ENCODE results near the gene TXNDC17.
"Not testable (repeated sequence)": the region's sequence is repeated elsewhere in the genome, so short reads cannot be mapped to it uniquely, and the experiment has no call there.

Gene TXNDC17

DNA sequence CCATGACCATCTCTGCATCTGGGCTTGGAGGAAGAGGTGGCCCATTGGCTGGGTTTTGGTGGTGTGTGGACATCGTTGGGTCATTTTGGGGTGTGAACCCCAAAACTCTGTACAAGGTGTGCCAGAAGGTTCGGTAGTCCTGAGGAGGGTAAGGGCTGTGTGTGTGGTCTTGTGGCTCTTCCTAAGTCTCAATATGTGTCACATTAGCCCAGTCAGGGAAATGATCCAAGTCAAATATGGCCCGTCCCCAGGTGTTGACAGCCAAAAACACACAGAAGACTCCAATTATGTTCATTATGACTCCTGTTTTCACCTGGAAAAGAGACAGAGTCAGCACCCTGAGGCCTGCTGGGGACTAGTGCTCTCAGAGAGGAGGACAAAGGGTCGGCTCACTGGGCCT, 45.2 kb downstream of the TXNDC17 start:
- DNase-seq: peak; percentile 8

GRCh38 chr17:6688944-6689343, 48.1 kb downstream of the TXNDC17 start:
- no peak for DNase-seq

DNA sequence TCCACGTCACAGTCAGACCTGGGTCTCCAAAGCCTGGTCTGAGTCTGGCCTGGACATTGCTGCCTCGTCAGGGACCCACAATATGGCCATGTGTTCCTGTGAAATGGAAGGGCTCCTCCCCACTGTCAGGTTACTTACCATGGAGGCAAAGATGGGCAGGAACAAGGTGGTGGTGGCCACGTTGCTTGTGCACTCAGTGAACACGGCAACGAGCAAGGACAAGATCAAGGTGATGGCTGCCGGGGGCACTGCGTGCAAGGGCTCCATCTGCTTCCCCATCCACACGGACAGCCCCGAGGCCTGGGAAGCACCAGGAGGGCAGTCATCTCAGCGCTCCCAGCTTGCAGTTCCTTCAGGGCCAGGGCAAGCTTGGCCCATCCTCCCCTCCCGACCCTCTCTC, 49.8 kb downstream of the TXNDC17 start:
- no peak for DNase-seq

GRCh38 chr17:6691546-6691945, 50.7 kb downstream of the TXNDC17 start:
- no peak for DNase-seq

DNA sequence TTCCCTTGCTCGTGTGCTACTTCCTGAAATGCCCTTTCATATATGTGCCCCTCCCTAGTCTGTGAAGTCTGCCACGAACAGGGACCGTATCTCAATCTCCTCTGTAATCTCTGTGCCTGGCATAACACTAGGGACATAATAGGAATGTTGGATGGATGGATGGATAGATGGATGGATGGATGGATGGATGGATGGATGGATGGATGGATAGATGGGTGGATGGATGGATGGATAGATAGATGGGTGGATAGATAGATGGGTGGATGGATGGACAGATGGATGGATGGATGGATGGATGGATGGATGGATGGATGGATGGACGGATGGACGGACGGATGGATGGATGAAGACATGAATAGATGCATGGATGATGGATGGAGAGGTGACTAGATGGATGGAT, 51.1 kb downstream of the TXNDC17 start:
- DNase-seq: not testable (repeated sequence)

Data from NCI-H146 (cell line).